CD4-positive, alpha-beta T cell (primary cell): Measurements from ENCODE around the gene BTBD9. TPM values are rescaled to one million over a fixed set of nuclear protein-coding genes. Genes with fewer than 3 reads are reported as not detected.

ENCODE experiments used
- ATAC-seq: fragments of 200-7000 bp; cut with Tn5 transposase; one replicate; pipeline ENCODE4 v1.10.0; 2022; ENCODE audit warnings: mild to moderate bottlenecking; ENCODE audit not compliant: poor library complexity
- CTCF ChIA-PET: fragments of 350-600 bp; sonication (Branson Sonifier 250); formaldehyde crosslinking; loops from one replicate; lab custom pipeline; 2021; ENCODE audit warnings: antibody characterized with exemption, inconsistent platforms; lab: Charles Lee
- POLR2A ChIA-PET: fragments of 350-600 bp; sonication (Branson Sonifier 250); formaldehyde crosslinking; loops from one replicate; lab custom pipeline; 2021; ENCODE audit warnings: antibody characterized with exemption, inconsistent platforms; lab: Charles Lee
- DNase-seq, 14 experiments: peaks; one replicate each; pipeline ENCODE4 v3.0.0-alpha.2; 2013 to 2020; ENCODE audit warnings: mixed read lengths in 2 of 14
- H3K27ac ChIP-seq, 2 donors: one replicate each; pipeline versions ENCODE4 v1.5.1 to v1.7.0; 2013; ENCODE audit warnings: low read length in 2 of 2, low read depth in 1 of 2, mild to moderate bottlenecking in 1 of 2
- H3K27me3 ChIP-seq, 2 experiments: 1 replicate in 1 of 2; 2 replicates in 1 of 2; pipeline versions ENCODE4 v1.6.1 to v1.7.0; 2013; ENCODE audit warnings: low read length in 2 of 2, control low read depth in 1 of 2, mild to moderate bottlenecking in 1 of 2, moderate library complexity in 1 of 2; ENCODE audit not compliant: insufficient read depth in 2 of 2, control insufficient read depth in 1 of 2
- H3K36me3 ChIP-seq: one replicate; pipeline ENCODE4 v1.6.1; 2013; ENCODE audit warnings: low read length, control low read depth; ENCODE audit not compliant: insufficient read depth
- H3K4me1 ChIP-seq: one replicate; pipeline ENCODE4 v1.6.1; 2013; ENCODE audit warnings: low read length, control low read depth; ENCODE audit not compliant: insufficient read depth
- H3K4me3 ChIP-seq: one replicate; pipeline ENCODE4 v1.5.1; 2013; ENCODE audit warnings: mild to moderate bottlenecking, low read length, moderate library complexity
- H3K9me3 ChIP-seq, 2 experiments: 1 replicate in 1 of 2; 2 replicates in 1 of 2; pipeline versions ENCODE4 v1.6.1 to v1.7.0; 2013; ENCODE audit warnings: low read length in 2 of 2, mild to moderate bottlenecking in 2 of 2, control low read depth in 1 of 2, moderate library complexity in 1 of 2; ENCODE audit not compliant: control insufficient read depth in 1 of 2, insufficient read depth in 1 of 2
- H3K27ac Mint-ChIP-seq: one replicate; pipeline ENCODE4 v1.8.0; 2020; ENCODE audit warnings: mixed read lengths
- H3K27me3 Mint-ChIP-seq: one replicate; pipeline ENCODE4 v1.8.0; 2021; ENCODE audit warnings: mixed read lengths
- H3K36me3 Mint-ChIP-seq: one replicate; pipeline ENCODE4 v1.8.0; 2021; ENCODE audit warnings: low read depth, mixed read lengths
- H3K4me1 Mint-ChIP-seq: one replicate; pipeline ENCODE4 v1.8.0; 2021; ENCODE audit warnings: low read depth, mixed read lengths
- H3K4me3 Mint-ChIP-seq: one replicate; pipeline ENCODE4 v1.8.0; 2020; ENCODE audit warnings: mild to moderate bottlenecking, mixed read lengths
- H3K9me3 Mint-ChIP-seq: one replicate; pipeline ENCODE4 v1.8.0; 2020; ENCODE audit warnings: mixed read lengths
- intact Hi-C, 2 experiments: fragments of 100-400 bp; cut with DNase I in 1 of 2; cut with micrococcal nuclease in 1 of 2; formaldehyde crosslinking; loops; one replicate each; pipeline versions ENCODE4 v1.15.1 to v1.9.0; 2023 to 2025; cut with DNase I, micrococcal nuclease
- total RNA-seq, 174 experiments: library from RNA in 2 of 174; stranded (reverse) in 2 of 174; gene quantifications; one replicate each; pipeline ENCODE4 v1.2.3 and lab custom pipeline; 2021 to 2026
- TF ChIP-seq, protein P1 (sequence below): fragments of 200-600 bp; IDR thresholded peaks from one replicate; pipeline ENCODE4 v1.8.0; 2022; ENCODE audit warnings: antibody characterized with exemption, mild to moderate bottlenecking

BTBD9 gene
- total RNA-seq, 2 experiments from 2014 or later: 58.7 to 59.3 TPM

DNA sequence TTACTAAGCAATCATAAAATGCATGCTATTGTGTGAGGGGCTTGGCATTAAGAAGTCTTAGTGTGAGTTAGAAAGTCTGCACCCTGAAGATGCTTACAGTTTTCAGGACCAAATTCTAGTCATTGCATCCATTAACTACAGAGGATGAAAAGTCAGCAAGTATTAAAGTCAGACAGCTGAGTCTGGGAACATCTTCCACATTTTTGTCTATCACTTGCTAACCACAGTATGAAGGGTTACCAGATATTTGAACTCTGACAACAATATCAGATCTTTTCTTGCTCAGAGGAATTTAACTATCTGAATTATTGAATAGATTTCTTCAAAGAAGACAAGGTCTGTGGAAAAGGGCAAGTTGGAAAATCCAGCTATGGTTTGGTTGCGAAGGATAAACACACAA, 264.4 kb downstream of the BTBD9 start:
- peaks cover 3% of the 10 kb centered on the region for H3K4me1 Mint-ChIP-seq
- H3K36me3 Mint-ChIP-seq: no peaks in the 10 kb centered on the region
- Histone ChIP-seq H3K27ac (no peak overlapping the region), H3K9me3 (no peaks in the 10 kb centered on the region), H3K36me3 (no peaks in the 10 kb centered on the region), H3K4me1 (no peaks in the 10 kb centered on the region), H3K27me3 (no peaks in the 10 kb centered on the region), H3K4me3 (no peak overlapping the region)
- ChIA-PET CTCF (no interaction called here), POLR2A (no interaction called here)
- no peaks in the 10 kb centered on the region for H3K27me3 Mint-ChIP-seq
- intact Hi-C loops: no loop called here
- DNase-seq (no peak), ATAC-seq (no peak)
- TF ChIP-seq, protein P1, sequence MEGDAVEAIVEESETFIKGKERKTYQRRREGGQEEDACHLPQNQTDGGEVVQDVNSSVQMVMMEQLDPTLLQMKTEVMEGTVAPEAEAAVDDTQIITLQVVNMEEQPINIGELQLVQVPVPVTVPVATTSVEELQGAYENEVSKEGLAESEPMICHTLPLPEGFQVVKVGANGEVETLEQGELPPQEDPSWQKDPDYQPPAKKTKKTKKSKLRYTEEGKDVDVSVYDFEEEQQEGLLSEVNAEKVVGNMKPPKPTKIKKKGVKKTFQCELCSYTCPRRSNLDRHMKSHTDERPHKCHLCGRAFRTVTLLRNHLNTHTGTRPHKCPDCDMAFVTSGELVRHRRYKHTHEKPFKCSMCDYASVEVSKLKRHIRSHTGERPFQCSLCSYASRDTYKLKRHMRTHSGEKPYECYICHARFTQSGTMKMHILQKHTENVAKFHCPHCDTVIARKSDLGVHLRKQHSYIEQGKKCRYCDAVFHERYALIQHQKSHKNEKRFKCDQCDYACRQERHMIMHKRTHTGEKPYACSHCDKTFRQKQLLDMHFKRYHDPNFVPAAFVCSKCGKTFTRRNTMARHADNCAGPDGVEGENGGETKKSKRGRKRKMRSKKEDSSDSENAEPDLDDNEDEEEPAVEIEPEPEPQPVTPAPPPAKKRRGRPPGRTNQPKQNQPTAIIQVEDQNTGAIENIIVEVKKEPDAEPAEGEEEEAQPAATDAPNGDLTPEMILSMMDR: no peak
- no peaks in the 10 kb centered on the region for H3K9me3 Mint-ChIP-seq
- H3K27ac Mint-ChIP-seq: no peak overlapping the region
- H3K4me3 Mint-ChIP-seq: no peak overlapping the region

DNA sequence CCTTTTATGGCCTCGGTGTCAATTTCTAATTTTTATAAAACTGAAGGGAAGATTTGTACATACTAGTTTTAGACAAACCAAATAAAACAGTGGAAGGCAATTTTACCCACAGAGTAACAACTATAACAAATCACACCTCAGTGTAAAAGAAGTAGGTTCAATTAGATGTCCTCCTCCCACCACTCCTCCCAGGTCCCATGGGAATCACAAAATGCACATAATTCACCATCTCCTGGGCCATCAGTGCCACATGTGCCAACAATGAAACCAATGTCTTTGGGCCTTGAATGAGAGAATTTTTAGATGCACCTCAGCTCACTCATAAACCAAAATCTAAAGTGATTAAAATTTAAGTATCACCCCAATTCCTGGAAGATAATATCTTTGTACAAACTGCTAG, 267.8 kb downstream of the BTBD9 start:
- no peak overlapping the region for H3K27ac ChIP-seq
- no peak for ATAC-seq
- POLR2A ChIA-PET: no interaction called here
- H3K9me3 ChIP-seq: no peaks in the 10 kb centered on the region
- CTCF ChIA-PET: no interaction called here
- Mint-ChIP-seq H3K4me3 (no peak overlapping the region), H3K27ac (no peak overlapping the region), H3K4me1 (peaks cover 9% of the 10 kb centered on the region), H3K27me3 (no peaks in the 10 kb centered on the region), H3K9me3 (no peaks in the 10 kb centered on the region), H3K36me3 (peaks cover 6% of the 10 kb centered on the region)
- H3K27me3 ChIP-seq: no peaks in the 10 kb centered on the region
- intact Hi-C loops: no loop called here
- no peaks in the 10 kb centered on the region for H3K4me1 ChIP-seq
- no peak for DNase-seq
- TF ChIP-seq, protein P1: no peak
- H3K36me3 ChIP-seq: no peaks in the 10 kb centered on the region
- no peak overlapping the region for H3K4me3 ChIP-seq

DNA sequence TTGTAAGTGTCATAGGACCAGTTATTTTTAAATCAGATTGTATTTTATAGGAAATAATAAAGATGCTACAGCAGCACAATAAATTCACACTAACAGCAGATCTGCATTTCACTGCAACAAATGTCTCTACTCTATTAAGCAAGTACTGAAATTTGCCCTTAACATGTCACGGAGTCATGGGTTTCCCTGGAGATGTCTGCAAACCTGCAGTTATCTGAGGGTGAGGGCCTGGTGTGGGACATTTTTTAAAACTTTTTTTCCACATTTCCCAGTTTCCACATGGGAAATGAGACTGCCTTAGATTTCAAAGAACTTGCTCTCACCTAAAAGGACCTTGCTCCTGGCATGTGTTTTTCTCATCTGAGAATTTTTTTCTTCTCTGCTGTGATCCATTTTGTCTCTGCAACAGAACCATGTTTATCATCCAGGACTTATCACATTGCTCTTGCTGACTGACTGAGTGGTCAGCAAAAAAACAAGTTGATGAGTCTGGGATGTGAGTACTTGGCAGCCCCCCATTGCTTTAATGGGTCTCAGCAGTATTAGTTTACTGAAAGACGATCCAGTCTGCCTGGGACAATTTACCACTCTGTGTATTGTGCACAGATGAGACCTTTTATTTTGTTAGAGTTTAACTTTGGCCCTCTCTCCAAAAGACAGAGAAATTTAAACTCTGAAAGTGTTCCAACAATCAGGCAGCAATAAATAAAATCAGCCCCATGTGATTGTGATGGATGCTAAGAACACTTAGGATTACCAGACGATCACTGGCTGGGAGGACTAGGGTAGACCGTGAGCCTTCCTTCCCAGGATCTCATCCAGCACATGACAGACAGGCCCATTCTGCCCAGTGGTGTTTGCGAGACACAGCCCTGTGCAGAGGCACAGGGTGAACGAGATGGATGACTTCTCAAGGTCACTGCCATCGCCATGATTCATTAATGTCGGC, 268.8 kb downstream of the BTBD9 start:
- H3K27me3 Mint-ChIP-seq: no peaks in the 10 kb centered on the region
- H3K27ac Mint-ChIP-seq: no peak overlapping the region
- peaks cover 9% of the 10 kb centered on the region for H3K4me1 Mint-ChIP-seq

More for the DNA sequence above, 268.8 kb downstream of the BTBD9 start:
- TF ChIP-seq, protein P1: no peak
- Histone ChIP-seq H3K4me1 (no peaks in the 10 kb centered on the region), H3K27me3 (no peaks in the 10 kb centered on the region), H3K36me3 (no peaks in the 10 kb centered on the region), H3K4me3 (no peak overlapping the region), H3K27ac (no peak overlapping the region), H3K9me3 (no peaks in the 10 kb centered on the region)
- H3K36me3 Mint-ChIP-seq: peaks cover 6% of the 10 kb centered on the region
- CTCF ChIA-PET: no interaction called here
- no peak for DNase-seq
- H3K4me3 Mint-ChIP-seq: no peak overlapping the region
- intact Hi-C loops: no loop called here
- no peak for ATAC-seq
- POLR2A ChIA-PET: no interaction called here
- H3K9me3 Mint-ChIP-seq: no peaks in the 10 kb centered on the region
